HG03039 (cell line): Measurements from ENCODE around the gene SF3B1.
"Not testable (repeated sequence)": the region's sequence is repeated elsewhere in the genome, so short reads cannot be mapped to it uniquely, and the experiment has no call there.

ENCODE experiments used
- ATAC-seq: cut with Tn5 transposase; IDR thresholded peaks from one replicate; pipeline ENCODE4 v1.9.1; 2021; ENCODE audit warnings: mild to moderate bottlenecking, moderate library complexity; ENCODE audit not compliant: unreplicated experiment

The SF3B1 gene

GRCh38 chr2:197383825-197384224, 51.0 kb downstream of the SF3B1 start:
- ATAC-seq = no peak

- no peak for ATAC-seq
Measured at GRCh38 chr2:197381641-197382040, 53.2 kb downstream of the SF3B1 start.

GRCh38 chr2:197379918-197380309, 54.9 kb downstream of the SF3B1 start:
- ATAC-seq = not testable (repeated sequence)

- ATAC-seq = not testable (repeated sequence)
Measured at GRCh38 chr2:197379308-197379917, 55.4 kb downstream of the SF3B1 start.

- no peak for ATAC-seq
Measured at GRCh38 chr2:197378494-197379307, 56.1 kb downstream of the SF3B1 start.

- no peak for ATAC-seq
Measured at GRCh38 chr2:197378086-197378485, 56.7 kb downstream of the SF3B1 start.

GRCh38 chr2:197377670-197378069, 57.2 kb downstream of the SF3B1 start:
- no peak for ATAC-seq

GRCh38 chr2:197372592-197372991, 62.2 kb downstream of the SF3B1 start:
- no peak for ATAC-seq

GRCh38 chr2:197370664-197371063, 64.2 kb downstream of the SF3B1 start:
- ATAC-seq = not testable (repeated sequence)

- no peak for ATAC-seq
Measured at GRCh38 chr2:197369933-197370320, 64.9 kb downstream of the SF3B1 start.

GRCh38 chr2:197369228-197369932, 65.4 kb downstream of the SF3B1 start:
- no peak for ATAC-seq

GRCh38 chr2:197368412-197368811, 66.4 kb downstream of the SF3B1 start:
- ATAC-seq = no peak

- ATAC-seq = no peak
Measured at GRCh38 chr2:197363998-197364397, 70.8 kb downstream of the SF3B1 start.

GRCh38 chr2:197360744-197361156, 74.1 kb downstream of the SF3B1 start:
- peak; percentile 85 for ATAC-seq

GRCh38 chr2:197359859-197360258, 75.0 kb downstream of the SF3B1 start:
- ATAC-seq = no peak

GRCh38 chr2:197358931-197359330, 75.9 kb downstream of the SF3B1 start:
- no peak for ATAC-seq

- ATAC-seq = no peak
Measured at GRCh38 chr2:197357986-197358385, 76.8 kb downstream of the SF3B1 start.

GRCh38 chr2:197356136-197356535, 78.7 kb downstream of the SF3B1 start:
- no peak for ATAC-seq

GRCh38 chr2:197354169-197354558, 80.7 kb downstream of the SF3B1 start:
- ATAC-seq = no peak

GRCh38 chr2:197353393-197354168, 81.2 kb downstream of the SF3B1 start:
- ATAC-seq = no peak

- no peak for ATAC-seq
Measured at GRCh38 chr2:197349699-197350098, 85.1 kb downstream of the SF3B1 start.
